ENCODE measurements around the gene ST8SIA5. TPM values are rescaled to one million over a fixed set of nuclear protein-coding genes. Genes with fewer than 3 reads are reported as not detected.
A peak's percentile ranks its signal among the peaks of the same experiment; 100 is the strongest.

Gene ST8SIA5
- total RNA-seq, 1 donor = 0.90 TPM

DNA sequence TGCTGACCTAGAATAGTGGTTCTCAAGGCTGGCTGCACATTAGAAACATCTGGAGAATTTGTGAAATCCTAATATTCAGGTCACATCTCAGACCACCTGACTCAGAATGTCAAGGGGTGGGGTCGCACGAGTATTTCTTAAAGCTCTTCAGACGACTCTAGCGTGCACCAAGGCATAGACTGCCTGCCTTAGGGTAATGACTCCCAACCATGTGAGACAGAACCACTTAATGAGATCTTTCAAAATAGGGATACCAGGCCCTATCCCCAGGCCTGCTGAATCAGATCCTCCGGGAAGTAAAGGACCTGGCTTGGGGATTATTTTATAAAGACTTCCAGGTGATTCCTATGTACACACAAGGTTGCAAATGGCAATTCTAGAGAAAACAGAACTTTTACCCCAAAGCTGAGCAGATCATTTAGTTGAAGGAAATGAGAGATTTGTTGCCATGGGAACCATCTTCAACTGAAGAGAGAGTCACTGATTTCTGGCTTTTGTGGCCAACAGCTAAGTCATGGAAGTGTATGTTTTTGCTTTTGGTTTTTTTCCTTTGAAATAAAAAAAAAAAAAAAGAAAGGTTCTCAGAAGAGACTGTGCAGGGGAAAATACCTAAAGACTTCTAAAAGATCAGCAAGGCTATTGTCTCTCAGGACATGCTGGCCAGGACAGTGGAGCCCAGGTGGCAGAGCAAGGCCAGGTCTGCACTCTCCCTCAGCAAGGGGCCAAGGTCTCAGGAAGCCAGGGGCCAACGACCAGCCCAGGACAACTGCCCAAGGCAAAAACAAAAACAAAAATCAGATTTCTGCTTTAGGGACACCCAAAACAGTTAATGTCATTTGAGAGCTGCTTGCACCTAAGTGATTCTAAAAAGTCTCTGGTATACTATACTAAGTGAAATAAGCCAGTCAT is 84.5 kb downstream of the ST8SIA5 start:
- H3K4me3 ChIP-seq (ENCODE audit: low read depth, low read length) = no peak overlapping the region
- no peak for DNase-seq (ENCODE audit: low read depth)
- no peak for TF ChIP-seq CTCF (IDR thresholded peaks at IDR 0.05; ENCODE audit: insufficient read depth, low read length)

DNA sequence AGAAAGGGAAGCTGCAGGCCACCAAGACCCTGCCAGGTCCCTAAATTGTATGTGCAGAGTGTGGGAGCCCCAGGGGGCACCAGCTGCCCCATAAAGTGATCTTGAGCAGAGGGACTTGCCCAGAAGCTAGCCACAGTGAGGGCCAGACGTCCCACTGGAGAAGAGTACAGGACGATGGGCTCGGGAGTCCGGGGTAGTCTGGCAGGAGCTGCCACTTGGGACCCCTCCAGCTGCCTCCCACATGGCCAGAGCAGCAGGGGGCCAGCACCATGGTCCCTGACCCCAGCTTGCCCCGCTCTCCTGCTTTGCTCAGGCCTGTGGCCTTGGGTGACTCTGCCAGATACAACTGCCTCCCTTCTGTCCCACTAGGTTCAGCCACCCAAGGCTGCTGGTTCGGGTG is 88.2 kb downstream of the ST8SIA5 start:
- H3K4me3 ChIP-seq (ENCODE audit: low read depth, low read length) = no peak overlapping the region
- TF ChIP-seq CTCF (IDR thresholded peaks at IDR 0.05; ENCODE audit: insufficient read depth, low read length) = no peak
- no peak for DNase-seq (ENCODE audit: low read depth)

- no peak for DNase-seq (ENCODE audit: low read depth)
- TF ChIP-seq CTCF (IDR thresholded peaks at IDR 0.05; ENCODE audit: insufficient read depth, low read length) = no peak
- H3K4me3 ChIP-seq (ENCODE audit: low read depth, low read length) = no peak overlapping the region
Measured at GRCh38 chr18:46668135-46668534, 88.7 kb downstream of the ST8SIA5 start.

DNA sequence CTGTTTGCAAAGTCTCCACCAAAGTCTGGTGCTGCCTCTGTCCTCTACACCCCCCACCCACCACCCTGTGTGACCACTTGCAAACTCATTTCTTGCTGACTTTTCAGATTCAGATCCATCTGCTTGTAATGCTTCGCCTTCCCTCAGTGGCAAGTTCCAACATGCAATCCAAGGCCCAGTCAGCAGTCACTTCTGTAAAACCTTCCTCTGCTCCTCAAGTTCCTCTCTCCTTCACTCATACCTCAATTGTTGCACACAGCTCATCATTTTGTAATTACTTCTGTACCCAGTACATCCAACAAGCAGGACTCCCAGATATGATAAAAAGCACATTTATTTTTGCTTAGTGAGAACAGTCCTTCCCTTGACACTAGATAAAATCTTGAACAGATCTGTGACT is 93.3 kb downstream of the ST8SIA5 start:
- DNase-seq (ENCODE audit: low read depth) = no peak
- no peak for TF ChIP-seq CTCF (IDR thresholded peaks at IDR 0.05; ENCODE audit: insufficient read depth, low read length)
- no peak overlapping the region for H3K4me3 ChIP-seq (ENCODE audit: low read depth, low read length)

DNA sequence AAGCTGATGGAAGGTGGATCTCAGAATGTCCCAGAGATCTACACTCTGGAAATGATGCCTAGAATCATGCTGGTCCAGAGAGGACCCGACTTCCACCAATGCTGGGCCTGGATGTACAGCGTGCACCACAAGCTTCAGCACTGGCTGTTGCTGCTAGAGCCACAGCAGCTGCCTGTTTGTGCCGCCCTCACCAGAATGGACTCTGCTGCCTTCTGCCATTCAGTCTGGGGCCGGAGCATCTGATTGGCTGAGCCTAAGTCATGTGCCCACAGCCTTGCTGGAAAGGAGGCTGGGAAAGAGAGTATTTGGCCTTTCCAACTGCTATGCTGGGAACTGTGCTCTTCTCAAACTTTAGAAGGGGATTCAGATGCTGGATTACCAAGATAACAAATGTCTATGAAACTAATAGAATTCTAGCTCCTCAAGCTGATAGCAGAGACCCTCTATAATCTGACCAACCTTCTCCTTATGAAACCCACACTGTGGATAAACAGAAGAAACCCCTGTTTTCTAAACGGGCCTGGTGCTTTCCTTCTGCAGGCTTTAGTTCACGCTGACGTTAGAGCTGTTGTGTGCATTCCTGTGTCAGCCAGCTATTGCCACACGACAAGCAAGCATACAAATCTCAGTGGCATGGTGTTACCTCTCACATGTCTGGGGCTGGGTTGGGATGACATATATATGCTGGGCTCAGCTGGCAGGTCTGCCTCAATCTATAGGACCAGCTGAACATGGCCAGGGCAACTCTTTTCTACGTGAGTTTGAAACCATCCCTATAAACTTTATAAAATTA is 95.7 kb downstream of the ST8SIA5 start:
- no peak overlapping the region for H3K4me3 ChIP-seq (ENCODE audit: low read depth, low read length)
- peak; percentile 42 for DNase-seq (ENCODE audit: low read depth)
- TF ChIP-seq CTCF (IDR thresholded peaks at IDR 0.05; ENCODE audit: insufficient read depth, low read length) = no peak

DNA sequence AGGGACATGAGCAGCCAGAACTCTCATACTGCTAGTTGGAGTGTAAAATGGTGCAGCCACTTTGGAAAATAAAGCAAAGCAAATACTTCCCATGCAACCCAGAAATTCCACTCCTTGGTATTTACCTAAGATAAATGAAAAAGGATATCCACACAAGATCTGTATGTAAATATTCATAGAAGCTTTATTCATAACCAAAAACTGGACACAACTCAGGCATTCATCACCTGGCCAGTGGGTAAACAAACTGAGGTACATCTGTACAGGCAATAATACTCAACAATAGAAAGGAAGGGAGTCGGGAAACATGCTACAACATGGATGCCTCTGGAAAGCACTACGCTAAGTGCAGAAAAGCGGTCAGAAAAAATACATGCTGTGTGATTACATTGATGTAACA is 97.4 kb downstream of the ST8SIA5 start:
- DNase-seq (ENCODE audit: low read depth) = no peak
- H3K4me3 ChIP-seq (ENCODE audit: low read depth, low read length) = no peak overlapping the region
- TF ChIP-seq CTCF (IDR thresholded peaks at IDR 0.05; ENCODE audit: insufficient read depth, low read length) = no peak

Data from fibroblast of the aortic adventitia (primary cell).